Neural progenitor cell (in vitro differentiated cells): Measurements from ENCODE around the gene ARL6IP5. TPM values are rescaled to one million over a fixed set of nuclear protein-coding genes. Genes with fewer than 3 reads are reported as not detected.
A peak's percentile ranks its signal among the peaks of the same experiment; 100 is the strongest.

Source experiments
- DNase-seq: peaks from one replicate; pipeline ENCODE4 v3.0.0-alpha.2; 2016; ENCODE audit warnings: low spot score
- H2AFZ ChIP-seq: fragments of 200-600 bp; sonication (generic); replicated peaks from 2 replicates; pipeline ENCODE4 v1.6.1; 2016; ENCODE audit warnings: antibody characterized with exemption
- H3F3A ChIP-seq: fragments of 200-600 bp; sonication (generic); 2 replicates; pipeline ENCODE4 v1.6.1; 2016; ENCODE audit warnings: antibody characterized with exemption, low read depth
- H3K27ac ChIP-seq: fragments of 200-600 bp; sonication (generic); 2 replicates; pipeline ENCODE4 v1.5.1; 2016; ENCODE audit warnings: mild to moderate bottlenecking
- H3K27me3 ChIP-seq: fragments of 200-600 bp; sonication (generic); 2 replicates; pipeline ENCODE4 v1.6.1; 2016; ENCODE audit warnings: mild to moderate bottlenecking, moderate library complexity
- H3K36me3 ChIP-seq: fragments of 200-600 bp; sonication (generic); 2 replicates; pipeline ENCODE4 v1.5.1; 2016
- H3K4me1 ChIP-seq: fragments of 200-600 bp; sonication (generic); 2 replicates; pipeline ENCODE4 v1.6.1; 2016; ENCODE audit warnings: mixed run types
- H3K4me2 ChIP-seq: fragments of 200-600 bp; sonication (generic); 2 replicates; pipeline ENCODE4 v1.6.1; 2016
- H3K4me3 ChIP-seq: fragments of 200-600 bp; sonication (generic); 2 replicates; pipeline ENCODE4 v1.5.1; 2016
- H3K79me2 ChIP-seq: fragments of 200-600 bp; sonication (generic); 2 replicates; pipeline ENCODE4 v1.6.1; 2016; ENCODE audit warnings: low read depth
- H3K9ac ChIP-seq: fragments of 200-600 bp; sonication (generic); 2 replicates; pipeline ENCODE4 v1.6.1; 2016
- H3K9me3 ChIP-seq: fragments of 200-600 bp; sonication (generic); 2 replicates; pipeline ENCODE4 v1.5.1; 2016; ENCODE audit warnings: low read depth
- H4K20me1 ChIP-seq: fragments of 200-600 bp; sonication (generic); 2 replicates; pipeline ENCODE4 v1.6.1; 2016; ENCODE audit warnings: low read depth
- H3K27ac Mint-ChIP-seq: 3 replicates; pipeline ENCODE4 v1.8.0; 2021; ENCODE audit warnings: mixed read lengths
- H3K27me3 Mint-ChIP-seq: 2 replicates; pipeline ENCODE4 v1.8.0; 2022; ENCODE audit warnings: low read depth, mild to moderate bottlenecking, inconsistent platforms, moderate library complexity, mixed read lengths; ENCODE audit not compliant: insufficient read depth
- H3K36me3 Mint-ChIP-seq: 3 replicates; pipeline ENCODE4 v1.8.0; 2021; ENCODE audit warnings: mixed read lengths
- H3K4me1 Mint-ChIP-seq: 3 replicates; pipeline ENCODE4 v1.8.0; 2021; ENCODE audit warnings: mixed read lengths
- H3K4me3 Mint-ChIP-seq: 3 replicates; pipeline ENCODE4 v1.8.0; 2021; ENCODE audit warnings: mild to moderate bottlenecking, moderate library complexity, mixed read lengths
- H3K9me3 Mint-ChIP-seq: 3 replicates; pipeline ENCODE4 v1.8.0; 2020; ENCODE audit warnings: mixed read lengths
- EZH2 ChIP-seq: fragments of 200-600 bp; sonication (generic); IDR thresholded peaks from 2 replicates; pipeline ENCODE4 v1.6.1; 2017; ENCODE audit warnings: antibody characterized with exemption, mild to moderate bottlenecking, moderate library complexity
- EZH2phosphoT487 ChIP-seq: fragments of 200-600 bp; sonication (generic); IDR thresholded peaks from 2 replicates; pipeline ENCODE4 v1.6.1; 2017; ENCODE audit warnings: antibody characterized with exemption
- total RNA-seq: library from RNA; depleted of rRNA; stranded (reverse); fragments of >200 nt; gene quantifications from 2 replicates; pipeline ENCODE4 v1.2.3, GENCODE V29; 2015; ENCODE audit warnings: low replicate concordance
- TF ChIP-seq, protein P1 (sequence below): fragments of 200-600 bp; sonication (generic); IDR thresholded peaks from 2 replicates; pipeline ENCODE4 v1.5.1; 2017; ENCODE audit warnings: antibody characterized with exemption, mild to moderate bottlenecking

The ARL6IP5 gene
- total RNA-seq, 1 donor from 2014 or later: 72.4 TPM

DNA sequence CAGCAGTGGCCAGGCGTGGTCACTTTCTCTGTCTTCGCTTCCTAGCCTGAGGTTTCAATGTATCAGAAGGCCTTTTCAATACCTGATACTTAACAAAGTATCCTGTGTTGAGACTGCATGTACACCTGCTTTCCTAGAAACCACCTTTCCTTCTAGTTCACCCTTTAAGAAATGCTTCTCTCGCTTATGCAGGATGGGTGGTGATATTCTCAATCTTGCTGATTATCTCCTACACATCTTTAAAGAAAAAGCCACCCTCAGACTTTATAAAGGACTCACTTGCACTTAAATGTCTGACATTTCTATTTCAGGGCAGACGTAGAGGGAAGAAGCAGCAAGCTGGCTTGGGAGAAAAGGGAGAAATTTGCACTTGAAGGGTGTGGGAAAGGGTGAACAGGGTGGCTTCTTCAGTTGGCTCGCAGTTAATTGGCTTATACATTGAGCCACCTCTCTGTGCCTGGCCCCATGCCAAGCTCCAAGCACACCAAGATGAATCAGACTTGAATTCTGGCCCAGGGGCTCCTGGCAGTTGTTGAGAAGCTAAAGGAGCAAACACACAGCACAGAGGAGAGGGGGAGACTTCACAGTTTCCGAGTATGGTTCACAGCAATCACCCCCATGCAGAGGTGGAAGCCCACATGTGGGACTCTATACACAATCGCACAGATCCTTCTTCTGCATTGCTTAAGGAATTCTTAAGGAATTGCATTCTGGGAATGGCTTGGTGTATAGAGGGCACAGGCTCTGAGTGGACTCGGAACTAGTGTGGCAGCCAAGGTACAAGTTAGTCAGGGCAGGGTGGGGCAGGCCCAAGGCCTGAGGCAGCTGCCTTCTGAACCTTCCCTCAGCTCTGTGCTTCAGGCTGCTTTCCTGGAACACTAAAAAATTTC is 1.3 kb downstream of the ARL6IP5 start:
- no peak overlapping the region for H3K27ac ChIP-seq
- Mint-ChIP-seq H3K4me1 (peaks cover 57% of the 10 kb centered on the region), H3K27me3 (peaks cover 5% of the 10 kb centered on the region), H3K4me3 (peak overlapping the region; percentile 94), H3K9me3 (no peaks in the 10 kb centered on the region), H3K36me3 (peaks cover 2% of the 10 kb centered on the region), H3K27ac (no peak overlapping the region)
- TF ChIP-seq, protein P1, sequence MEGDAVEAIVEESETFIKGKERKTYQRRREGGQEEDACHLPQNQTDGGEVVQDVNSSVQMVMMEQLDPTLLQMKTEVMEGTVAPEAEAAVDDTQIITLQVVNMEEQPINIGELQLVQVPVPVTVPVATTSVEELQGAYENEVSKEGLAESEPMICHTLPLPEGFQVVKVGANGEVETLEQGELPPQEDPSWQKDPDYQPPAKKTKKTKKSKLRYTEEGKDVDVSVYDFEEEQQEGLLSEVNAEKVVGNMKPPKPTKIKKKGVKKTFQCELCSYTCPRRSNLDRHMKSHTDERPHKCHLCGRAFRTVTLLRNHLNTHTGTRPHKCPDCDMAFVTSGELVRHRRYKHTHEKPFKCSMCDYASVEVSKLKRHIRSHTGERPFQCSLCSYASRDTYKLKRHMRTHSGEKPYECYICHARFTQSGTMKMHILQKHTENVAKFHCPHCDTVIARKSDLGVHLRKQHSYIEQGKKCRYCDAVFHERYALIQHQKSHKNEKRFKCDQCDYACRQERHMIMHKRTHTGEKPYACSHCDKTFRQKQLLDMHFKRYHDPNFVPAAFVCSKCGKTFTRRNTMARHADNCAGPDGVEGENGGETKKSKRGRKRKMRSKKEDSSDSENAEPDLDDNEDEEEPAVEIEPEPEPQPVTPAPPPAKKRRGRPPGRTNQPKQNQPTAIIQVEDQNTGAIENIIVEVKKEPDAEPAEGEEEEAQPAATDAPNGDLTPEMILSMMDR: no peak
- TF ChIP-seq EZH2: no peak
- no peak for TF ChIP-seq EZH2phosphoT487
- H3K4me2 ChIP-seq: peak overlapping the region; percentile 84
- no peaks in the 10 kb centered on the region for H3K27me3 ChIP-seq
- peak overlapping the region; percentile 84 for H3K4me3 ChIP-seq
- no peaks in the 10 kb centered on the region for H4K20me1 ChIP-seq
- H3K36me3 ChIP-seq: no peaks in the 10 kb centered on the region
- DNase-seq: peak; percentile 13
- H3K79me2 ChIP-seq: peaks cover 23% of the 10 kb centered on the region
- no peak overlapping the region for H3K9ac ChIP-seq
- no peaks in the 10 kb centered on the region for H3K9me3 ChIP-seq
- peaks cover 15% of the 10 kb centered on the region for H3K4me1 ChIP-seq
- peaks cover 6% of the 10 kb centered on the region for H3F3A ChIP-seq
- H2AFZ ChIP-seq: no peak overlapping the region

DNA sequence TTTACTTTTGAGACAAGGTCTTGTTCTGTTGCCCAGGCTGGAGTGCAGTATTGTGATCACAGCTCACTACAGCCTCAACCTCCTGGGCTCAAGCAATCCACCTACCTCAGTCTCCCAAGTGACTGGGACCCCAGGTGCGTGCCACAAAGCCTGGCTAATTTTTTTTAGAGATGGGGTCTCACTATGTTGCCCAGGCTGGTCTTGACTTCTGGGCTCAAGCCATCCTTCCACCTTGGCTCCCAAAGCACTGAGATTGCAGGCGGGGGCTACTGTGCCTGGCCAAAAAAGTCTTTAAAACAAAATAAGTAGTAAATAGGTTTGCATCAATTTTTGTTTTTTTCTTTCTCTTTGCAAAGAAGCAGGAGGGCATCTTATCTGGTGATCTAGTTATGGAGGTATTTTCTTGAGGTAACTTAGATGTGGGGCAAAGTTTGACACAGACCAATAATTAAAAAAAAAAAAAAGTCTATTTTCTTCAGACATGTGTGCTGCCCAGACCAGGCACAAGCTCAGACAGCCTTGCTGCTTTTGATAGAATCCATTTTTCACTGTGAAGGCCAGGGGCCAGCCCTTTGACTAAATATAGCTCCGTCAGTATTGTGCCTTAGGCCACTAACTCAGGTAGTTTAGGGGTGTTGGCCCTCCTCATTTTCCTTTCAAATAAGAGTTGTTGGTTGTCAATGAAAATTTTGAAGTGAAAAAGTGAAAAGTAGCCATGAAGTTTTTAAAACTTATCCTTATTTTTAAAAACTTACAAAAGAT is 2.5 kb downstream of the ARL6IP5 start:
- peaks cover 6% of the 10 kb centered on the region for H3F3A ChIP-seq
- Mint-ChIP-seq H3K4me3 (no peak overlapping the region), H3K36me3 (peaks cover 2% of the 10 kb centered on the region), H3K9me3 (no peaks in the 10 kb centered on the region), H3K27me3 (peaks cover 2% of the 10 kb centered on the region), H3K27ac (no peak overlapping the region), H3K4me1 (peaks cover 53% of the 10 kb centered on the region)
- no peak overlapping the region for H3K4me3 ChIP-seq
- TF ChIP-seq EZH2phosphoT487 (no peak), EZH2 (no peak)
- H2AFZ ChIP-seq: no peak overlapping the region
- no peak overlapping the region for H3K9ac ChIP-seq
- H4K20me1 ChIP-seq: no peaks in the 10 kb centered on the region
- H3K36me3 ChIP-seq: no peaks in the 10 kb centered on the region
- no peaks in the 10 kb centered on the region for H3K27me3 ChIP-seq
- H3K4me2 ChIP-seq: no peak overlapping the region
- H3K27ac ChIP-seq: no peak overlapping the region
- no peaks in the 10 kb centered on the region for H3K9me3 ChIP-seq
- DNase-seq: no peak
- peaks cover 22% of the 10 kb centered on the region for H3K4me1 ChIP-seq
- H3K79me2 ChIP-seq: peaks cover 23% of the 10 kb centered on the region

DNA sequence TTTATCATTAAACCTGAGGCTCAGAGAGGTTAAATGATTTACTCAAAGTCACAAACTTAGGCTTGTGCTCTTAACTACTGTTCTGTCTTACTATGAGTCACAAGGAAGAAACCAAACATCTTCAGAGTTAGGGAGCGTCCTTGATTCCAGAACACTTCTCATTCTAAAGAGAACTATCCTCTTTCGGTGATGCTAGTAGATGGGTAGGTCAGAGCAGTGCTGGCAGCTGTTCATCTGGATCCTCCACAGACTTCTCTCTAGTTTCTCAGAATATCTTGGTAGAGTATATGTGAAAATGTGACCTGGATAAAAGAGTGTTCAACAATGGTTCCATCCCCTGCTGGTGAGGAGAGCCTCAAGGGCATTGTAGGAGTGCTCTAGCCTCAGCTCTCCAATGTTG is 3.3 kb downstream of the ARL6IP5 start:
- Mint-ChIP-seq H3K9me3 (no peaks in the 10 kb centered on the region), H3K27me3 (peaks cover 2% of the 10 kb centered on the region), H3K27ac (no peak overlapping the region), H3K4me1 (peaks cover 48% of the 10 kb centered on the region), H3K4me3 (no peak overlapping the region), H3K36me3 (peaks cover 2% of the 10 kb centered on the region)
- H2AFZ ChIP-seq: no peak overlapping the region
- peaks cover 6% of the 10 kb centered on the region for H3F3A ChIP-seq
- no peak overlapping the region for H3K9ac ChIP-seq
- no peaks in the 10 kb centered on the region for H3K36me3 ChIP-seq
- H3K9me3 ChIP-seq: no peaks in the 10 kb centered on the region
- H3K79me2 ChIP-seq: peaks cover 27% of the 10 kb centered on the region
- H4K20me1 ChIP-seq: no peaks in the 10 kb centered on the region
- H3K4me1 ChIP-seq: peaks cover 25% of the 10 kb centered on the region
- H3K4me2 ChIP-seq: no peak overlapping the region
- TF ChIP-seq, protein P1: no peak
- no peak for TF ChIP-seq EZH2
- TF ChIP-seq EZH2phosphoT487: no peak
- no peak overlapping the region for H3K4me3 ChIP-seq
- H3K27me3 ChIP-seq: no peaks in the 10 kb centered on the region
- DNase-seq: no peak
- H3K27ac ChIP-seq: no peak overlapping the region
